H9 (cell line): ENCODE data around the gene SCNM1. TPM values are rescaled to one million over a fixed set of nuclear protein-coding genes. Genes with fewer than 3 reads are reported as not detected.

Source experiments
- DNase-seq: peaks from one replicate; pipeline ENCODE4 v3.0.0-alpha.2; 2017
- H2AFZ ChIP-seq: one replicate; pipeline ENCODE4 v1.6.1; 2013; ENCODE audit warnings: mild to moderate bottlenecking, low read length, control low read depth, moderate library complexity
- H2AK5ac ChIP-seq: 2 replicates; pipeline ENCODE4 v1.6.1; 2013; ENCODE audit warnings: low read length, control low read depth, mixed read lengths; ENCODE audit not compliant: insufficient read length
- H2BK120ac ChIP-seq: one replicate; pipeline ENCODE4 v1.6.1; 2013; ENCODE audit warnings: low read depth, mild to moderate bottlenecking, low read length, control low read depth, inconsistent platforms; ENCODE audit not compliant: poor library complexity, severe bottlenecking
- H2BK12ac ChIP-seq: 2 replicates; pipeline ENCODE4 v1.6.1; 2013; ENCODE audit warnings: low read length, control low read depth, mixed read lengths, low read depth; ENCODE audit not compliant: insufficient read length
- H2BK15ac ChIP-seq: 2 replicates; pipeline ENCODE4 v1.6.1; 2013; ENCODE audit warnings: low read depth, low read length, control low read depth
- H2BK20ac ChIP-seq: one replicate; pipeline ENCODE4 v1.6.1; 2013; ENCODE audit warnings: low read depth, mild to moderate bottlenecking, low read length, control low read depth, inconsistent platforms; ENCODE audit not compliant: poor library complexity, severe bottlenecking
- H2BK5ac ChIP-seq: 2 replicates; pipeline ENCODE4 v1.6.1; 2013; ENCODE audit warnings: low read length, control low read depth, mixed read lengths; ENCODE audit not compliant: insufficient read length
- H3K14ac ChIP-seq: 2 replicates; pipeline ENCODE4 v1.6.1; 2013; ENCODE audit warnings: low read length, control low read depth; ENCODE audit not compliant: insufficient read depth
- H3K18ac ChIP-seq: 2 replicates; pipeline ENCODE4 v1.6.1; 2013; ENCODE audit warnings: low read depth, mild to moderate bottlenecking, mixed read lengths, low read length, control low read depth; ENCODE audit not compliant: insufficient read length
- H3K23ac ChIP-seq: 2 replicates; pipeline ENCODE4 v1.6.1; 2013; ENCODE audit warnings: low read length, control low read depth, mixed read lengths, low read depth; ENCODE audit not compliant: insufficient read length
- H3K23me2 ChIP-seq: 2 replicates; pipeline ENCODE4 v1.6.1; 2013; ENCODE audit warnings: low read depth, mild to moderate bottlenecking, mixed read lengths, low read length, control low read depth; ENCODE audit not compliant: insufficient read length, poor library complexity, severe bottlenecking
- H3K27ac ChIP-seq: 2 replicates; pipeline ENCODE4 v1.5.1; 2013; ENCODE audit warnings: low read length, control low read depth, mixed read lengths, low read depth; ENCODE audit not compliant: insufficient read length
- H3K27me3 ChIP-seq: 2 replicates; pipeline ENCODE4 v1.6.1; 2013; ENCODE audit warnings: low read length, control low read depth, inconsistent platforms; ENCODE audit not compliant: insufficient read depth
- H3K4ac ChIP-seq: 2 replicates; pipeline ENCODE4 v1.6.1; 2013; ENCODE audit warnings: low read depth, mild to moderate bottlenecking, control low read depth, inconsistent platforms, low read length, moderate library complexity
- H3K4me1 ChIP-seq: 2 replicates; pipeline ENCODE4 v1.6.1; 2013; ENCODE audit warnings: low read length, control low read depth, inconsistent platforms; ENCODE audit not compliant: insufficient read depth
- H3K4me2 ChIP-seq: 2 replicates; pipeline ENCODE4 v1.6.1; 2013; ENCODE audit warnings: low read length, control low read depth, mixed read lengths; ENCODE audit not compliant: insufficient read length, insufficient read depth
- H3K56ac ChIP-seq: 2 replicates; pipeline ENCODE4 v1.6.1; 2013; ENCODE audit warnings: low read depth, mild to moderate bottlenecking, mixed read lengths, low read length, control low read depth; ENCODE audit not compliant: insufficient read length
- H3K79me1 ChIP-seq: 2 replicates; pipeline ENCODE4 v1.6.1; 2013; ENCODE audit warnings: low read depth, mild to moderate bottlenecking, moderate library complexity, low read length, control low read depth, inconsistent platforms; ENCODE audit not compliant: insufficient read depth, poor library complexity, severe bottlenecking
- H3K79me2 ChIP-seq: 2 replicates; pipeline ENCODE4 v1.6.1; 2013; ENCODE audit warnings: low read length, control low read depth, inconsistent platforms; ENCODE audit not compliant: insufficient read depth
- H3K9ac ChIP-seq: 2 replicates; pipeline ENCODE4 v1.6.1; 2013; ENCODE audit warnings: low read length, control low read depth, mixed read lengths; ENCODE audit not compliant: insufficient read length; ENCODE audit errors: extremely low read depth
- H3K9me3 ChIP-seq: one replicate; pipeline ENCODE4 v1.6.1; 2013; ENCODE audit warnings: low read depth, low read length, inconsistent platforms; ENCODE audit not compliant: control insufficient read depth
- H3T11ph ChIP-seq: one replicate; pipeline ENCODE4 v1.6.1; 2013; ENCODE audit warnings: mild to moderate bottlenecking, low read length, control low read depth, inconsistent platforms
- H4K20me1 ChIP-seq: one replicate; pipeline ENCODE4 v1.6.1; 2013; ENCODE audit not compliant: control insufficient read depth, insufficient read length, insufficient read depth
- H4K5ac ChIP-seq: 2 replicates; pipeline ENCODE4 v1.6.1; 2013; ENCODE audit warnings: low read depth, mild to moderate bottlenecking, mixed read lengths, low read length, control low read depth; ENCODE audit not compliant: insufficient read length
- H4K8ac ChIP-seq: replicated peaks from 2 replicates; pipeline ENCODE4 v1.6.1; 2013; ENCODE audit warnings: low read length, control low read depth, mixed read lengths, low read depth; ENCODE audit not compliant: insufficient read length
- H4K91ac ChIP-seq: 2 replicates; pipeline ENCODE4 v1.6.1; 2013; ENCODE audit warnings: low read depth, mild to moderate bottlenecking, moderate library complexity, mixed read lengths, low read length, control low read depth; ENCODE audit not compliant: insufficient read length
- H3K27ac Mint-ChIP-seq, 3 experiments: 2 replicates in 2 of 3; 3 replicates in 1 of 3; pipeline ENCODE4 v1.8.0; 2020 to 2021; ENCODE audit warnings: mixed read lengths in 3 of 3, mild to moderate bottlenecking in 1 of 3, moderate library complexity in 1 of 3
- H3K27me3 Mint-ChIP-seq: 2 replicates; pipeline ENCODE4 v1.8.0; 2021; ENCODE audit warnings: low read depth, mild to moderate bottlenecking, moderate library complexity, mixed read lengths
- H3K36me3 Mint-ChIP-seq, 3 experiments: 2 replicates in 2 of 3; 3 replicates in 1 of 3; pipeline ENCODE4 v1.8.0; 2020 to 2021; ENCODE audit warnings: low read depth in 3 of 3, mixed read lengths in 3 of 3; ENCODE audit not compliant: insufficient read depth in 1 of 3
- H3K4me1 Mint-ChIP-seq, 2 experiments: 2 replicates each; pipeline ENCODE4 v1.8.0; 2020; ENCODE audit warnings: mixed read lengths in 2 of 2
- H3K4me3 Mint-ChIP-seq, 2 experiments: 2 replicates in 1 of 2; 3 replicates in 1 of 2; pipeline ENCODE4 v1.8.0; 2020 to 2021; ENCODE audit warnings: mild to moderate bottlenecking in 2 of 2, mixed read lengths in 2 of 2, moderate library complexity in 1 of 2
- H3K9me3 Mint-ChIP-seq, 2 experiments: 2 replicates in 1 of 2; 3 replicates in 1 of 2; pipeline ENCODE4 v1.8.0; 2020; ENCODE audit warnings: mild to moderate bottlenecking in 2 of 2, mixed read lengths in 2 of 2, moderate library complexity in 1 of 2
- WGBS: extraction: QIAGEN DNeasy Blood & Tissue Kit; methylation state at CpG from one replicate; pipeline ENCODE4 v1.1.7; 2013; ENCODE audit warnings: missing lambda C conversion rate, low lambda C conversion rate, mixed read lengths; ENCODE audit not compliant: insufficient read length; ENCODE audit errors: extremely low coverage; 5-methylcytosine and 5-hydroxymethylcytosine counted together
- total RNA-seq: library from RNA; stranded (reverse); gene quantifications from 2 replicates; pipeline ENCODE4 v1.2.1, GENCODE V29; 2021
- TF ChIP-seq, protein P1 (sequence below): fragments of 200-600 bp; sonication (generic); conservative IDR thresholded peaks from 3 replicates; pipeline ENCODE4 v1.8.0; 2021; ENCODE audit warnings: antibody characterized with exemption, mild to moderate bottlenecking

The SCNM1 gene
- total RNA-seq, 1 experiment from 2014 or later: 60.5 TPM

DNA sequence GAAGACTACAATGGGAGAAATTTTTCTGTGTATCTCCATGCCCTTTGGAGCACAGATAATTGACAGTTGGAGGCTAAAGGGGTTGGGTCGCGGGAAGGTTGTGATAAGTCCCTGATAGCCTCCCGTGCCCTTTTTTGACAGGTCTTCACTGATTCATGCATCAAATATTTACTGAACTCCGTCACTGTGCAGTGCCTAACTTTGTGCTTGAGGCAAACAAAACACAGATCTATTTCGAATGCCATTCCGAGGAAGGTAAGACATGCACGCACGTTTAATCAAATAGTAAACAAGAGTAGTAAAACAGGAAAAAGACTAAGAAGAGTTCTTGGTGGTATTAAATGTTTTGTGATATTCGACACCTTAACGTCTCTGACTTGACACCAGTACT lies 31.9 kb downstream of the SCNM1 start:
- no peak overlapping the region for H2AK5ac ChIP-seq
- no peak for DNase-seq

More for the DNA sequence above, 31.9 kb downstream of the SCNM1 start:
- peaks cover 6 to 19% (median 13%) of the 10 kb centered on the region in 3 experiments; a peak in 5 of 7 replicates for H3K36me3 Mint-ChIP-seq
- no peaks in the 10 kb centered on the region for H3K27me3 ChIP-seq
- no peak overlapping the region for H2BK120ac ChIP-seq
- no peak overlapping the region for H3K23ac ChIP-seq
- H3K9me3 ChIP-seq: no peaks in the 10 kb centered on the region
- TF ChIP-seq, protein P1, sequence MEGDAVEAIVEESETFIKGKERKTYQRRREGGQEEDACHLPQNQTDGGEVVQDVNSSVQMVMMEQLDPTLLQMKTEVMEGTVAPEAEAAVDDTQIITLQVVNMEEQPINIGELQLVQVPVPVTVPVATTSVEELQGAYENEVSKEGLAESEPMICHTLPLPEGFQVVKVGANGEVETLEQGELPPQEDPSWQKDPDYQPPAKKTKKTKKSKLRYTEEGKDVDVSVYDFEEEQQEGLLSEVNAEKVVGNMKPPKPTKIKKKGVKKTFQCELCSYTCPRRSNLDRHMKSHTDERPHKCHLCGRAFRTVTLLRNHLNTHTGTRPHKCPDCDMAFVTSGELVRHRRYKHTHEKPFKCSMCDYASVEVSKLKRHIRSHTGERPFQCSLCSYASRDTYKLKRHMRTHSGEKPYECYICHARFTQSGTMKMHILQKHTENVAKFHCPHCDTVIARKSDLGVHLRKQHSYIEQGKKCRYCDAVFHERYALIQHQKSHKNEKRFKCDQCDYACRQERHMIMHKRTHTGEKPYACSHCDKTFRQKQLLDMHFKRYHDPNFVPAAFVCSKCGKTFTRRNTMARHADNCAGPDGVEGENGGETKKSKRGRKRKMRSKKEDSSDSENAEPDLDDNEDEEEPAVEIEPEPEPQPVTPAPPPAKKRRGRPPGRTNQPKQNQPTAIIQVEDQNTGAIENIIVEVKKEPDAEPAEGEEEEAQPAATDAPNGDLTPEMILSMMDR: no peak
- peaks cover 33% of the 10 kb centered on the region for H3K79me2 ChIP-seq
- no peak overlapping the region for H4K91ac ChIP-seq
- peaks cover 4% of the 10 kb centered on the region for H3K27me3 Mint-ChIP-seq
- no peak overlapping the region for H2BK20ac ChIP-seq
- H3K4me1 Mint-ChIP-seq: peaks cover 20 to 23% of the 10 kb centered on the region in 2 experiments
- no peak overlapping the region for H2BK12ac ChIP-seq
- H3K27ac ChIP-seq: no peak overlapping the region
- H3K27ac Mint-ChIP-seq: peak overlapping the region; percentile 95 to 99 (median 99); a peak in 6 of 7 replicates
- WGBS: no CpG with 5 or more reads among the region's 10 CpGs
- no peak overlapping the region for H4K5ac ChIP-seq
- H2BK5ac ChIP-seq: no peak overlapping the region
- no peaks in the 10 kb centered on the region for H3K4me1 ChIP-seq
- no peak overlapping the region for H2AFZ ChIP-seq
- H3K23me2 ChIP-seq: peaks cover 6% of the 10 kb centered on the region
- H2BK15ac ChIP-seq: no peak overlapping the region
- no peak overlapping the region for H3K18ac ChIP-seq
- peaks cover 2% of the 10 kb centered on the region for H3K79me1 ChIP-seq
- H3K4ac ChIP-seq: no peak overlapping the region
- no peaks in the 10 kb centered on the region for H4K20me1 ChIP-seq
- no peak overlapping the region for H3K56ac ChIP-seq
- peak overlapping the region; percentile 62 for H3K9ac ChIP-seq
- peaks cover 2% of the 10 kb centered on the region in 2 experiments; a peak in 2 of 5 replicates for H3K9me3 Mint-ChIP-seq
- H3T11ph ChIP-seq: no peak overlapping the region
- peak overlapping the region; percentile 94 to 99 for H3K4me3 Mint-ChIP-seq
- H3K14ac ChIP-seq: no peak overlapping the region
- H3K4me2 ChIP-seq: peak overlapping the region; percentile 97
- no peak overlapping the region for H4K8ac ChIP-seq
